GM12892 (cell line): ENCODE measurements around the gene PLEKHA6.
"Not testable (repeated sequence)": the region's sequence is repeated elsewhere in the genome, so short reads cannot be mapped to it uniquely, and the experiment has no call there.

Source experiments
- DNase-seq: peaks from one replicate; pipeline ENCODE4 v3.0.0; 2011; ENCODE audit not compliant: insufficient read length
- FAIRE-seq: peaks from 2 replicates; lab custom pipeline; 2011; peaks lifted over from hg19 to GRCh38; lab: Jason Lieb, UNC
- POLR2A ChIP-seq: IDR thresholded peaks from 2 replicates; pipeline ENCODE4 v1.6.1; 2011; ENCODE audit warnings: low read depth, low read length, control low read depth
- POLR2AphosphoS5 ChIP-seq: IDR thresholded peaks from 2 replicates; pipeline ENCODE4 v1.6.1; 2011; ENCODE audit warnings: low read depth, low read length, control low read depth
- TAF1 ChIP-seq: IDR thresholded peaks from 2 replicates; pipeline ENCODE4 v1.6.1; 2011; ENCODE audit warnings: low read depth, mild to moderate bottlenecking, control low read depth, low read length, borderline replicate concordance

PLEKHA6 gene

GRCh38 chr1:204251926-204252689 is 107.6 kb downstream of the PLEKHA6 start:
- no peak for FAIRE-seq

GRCh38 chr1:204251286-204251685 is 108.4 kb downstream of the PLEKHA6 start:
- no peak for FAIRE-seq
- DNase-seq = no peak
- no peak for TF ChIP-seq TAF1
- TF ChIP-seq POLR2A = no peak
- TF ChIP-seq POLR2AphosphoS5 = no peak

More at GRCh38 chr1:204251926-204252689, 107.6 kb downstream of the PLEKHA6 start:
- TF ChIP-seq POLR2AphosphoS5 (no peak), POLR2A (no peak), TAF1 (no peak)
- DNase-seq = no peak

GRCh38 chr1:204250428-204251030 is 109.2 kb downstream of the PLEKHA6 start:
- DNase-seq = no peak
- TF ChIP-seq POLR2AphosphoS5 (no peak), TAF1 (no peak)
- FAIRE-seq = no peak

GRCh38 chr1:204249736-204250427 is 109.8 kb downstream of the PLEKHA6 start:
- TF ChIP-seq POLR2A (no peak), POLR2AphosphoS5 (no peak), TAF1 (no peak)
- DNase-seq = no peak
- no peak for FAIRE-seq

GRCh38 chr1:204248954-204249353 is 110.8 kb downstream of the PLEKHA6 start:
- no peak for TF ChIP-seq TAF1
- TF ChIP-seq POLR2A = no peak
- FAIRE-seq (no peak), DNase-seq (no peak)

GRCh38 chr1:204246876-204247275 is 112.9 kb downstream of the PLEKHA6 start:
- TF ChIP-seq POLR2AphosphoS5 (no peak), POLR2A (no peak), TAF1 (no peak)
- DNase-seq = no peak
- FAIRE-seq = no peak

GRCh38 chr1:204242920-204243319 is 116.8 kb downstream of the PLEKHA6 start:
- DNase-seq (no peak), FAIRE-seq (no peak)
- TF ChIP-seq TAF1 (no peak), POLR2AphosphoS5 (no peak), POLR2A (no peak)

GRCh38 chr1:204241914-204242313 is 117.8 kb downstream of the PLEKHA6 start:
- TF ChIP-seq TAF1 = no peak
- no peak for TF ChIP-seq POLR2AphosphoS5
- no peak for TF ChIP-seq POLR2A
- FAIRE-seq (no peak), DNase-seq (no peak)

GRCh38 chr1:204241050-204241449 is 118.7 kb downstream of the PLEKHA6 start:
- no peak for FAIRE-seq
- TF ChIP-seq POLR2A (no peak), TAF1 (no peak), POLR2AphosphoS5 (no peak)
- no peak for DNase-seq

GRCh38 chr1:204240233-204240632 is 119.5 kb downstream of the PLEKHA6 start:
- DNase-seq = no peak
- no peak for FAIRE-seq
- TF ChIP-seq POLR2AphosphoS5 = no peak
- TF ChIP-seq POLR2A = no peak
- no peak for TF ChIP-seq TAF1

GRCh38 chr1:204239401-204239800 is 120.3 kb downstream of the PLEKHA6 start:
- not testable (repeated sequence) for FAIRE-seq

GRCh38 chr1:204238520-204238919 is 121.2 kb downstream of the PLEKHA6 start:
- DNase-seq, FAIRE-seq: not testable (repeated sequence)

More at GRCh38 chr1:204239401-204239800, 120.3 kb downstream of the PLEKHA6 start:
- DNase-seq = not testable (repeated sequence)

- DNase-seq, FAIRE-seq: not testable (repeated sequence)
Observed at GRCh38 chr1:204237515-204237914, 122.2 kb downstream of the PLEKHA6 start.
